ENCODE measurements around the gene TMEM89.
A peak's percentile ranks its signal among the peaks of the same experiment; 100 is the strongest.

TMEM89 gene

GRCh38 chr3:48596676-48597407 lies 24.7 kb downstream of the TMEM89 start:
- DNase-seq (ENCODE audit: low read depth, low spot score), result no peak
- H3K4me3 ChIP-seq (ENCODE audit: low read depth, low read length), result no peak overlapping the region
- no peak for TF ChIP-seq CTCF (IDR thresholded peaks at IDR 0.05; ENCODE audit: low read depth, low read length)
- in situ Hi-C loops (cut with HindIII; ENCODE audit: low sequenced_read_pairs), result no loop called here

- H3K4me3 ChIP-seq (ENCODE audit: low read depth, low read length), result no peak overlapping the region
- no peak for TF ChIP-seq CTCF (IDR thresholded peaks at IDR 0.05; ENCODE audit: low read depth, low read length)
- DNase-seq (ENCODE audit: low read depth, low spot score), result no peak
- in situ Hi-C loops (cut with HindIII; ENCODE audit: low sequenced_read_pairs), result no loop called here
Measured at GRCh38 chr3:48596157-48596556, 25.4 kb downstream of the TMEM89 start.

- no peak for TF ChIP-seq CTCF (IDR thresholded peaks at IDR 0.05; ENCODE audit: low read depth, low read length)
- peak overlapping the region; percentile 48 for H3K4me3 ChIP-seq (ENCODE audit: low read depth, low read length)
- in situ Hi-C loops (cut with HindIII; ENCODE audit: low sequenced_read_pairs), result no loop called here
- DNase-seq (ENCODE audit: low read depth, low spot score), result peak; percentile 92
Measured at GRCh38 chr3:48595526-48596121, 25.9 kb downstream of the TMEM89 start.

- no peak for TF ChIP-seq CTCF (IDR thresholded peaks at IDR 0.05; ENCODE audit: low read depth, low read length)
- H3K4me3 ChIP-seq (ENCODE audit: low read depth, low read length), result peak within 1 kb of the TSS; percentile 48
- in situ Hi-C loops (cut with HindIII; ENCODE audit: low sequenced_read_pairs), result no loop called here
- no peak for DNase-seq (ENCODE audit: low read depth, low spot score)
Measured at GRCh38 chr3:48595075-48595525, 26.5 kb downstream of the TMEM89 start, which contains the start of gene COL7A1. TSS of gene COL7A1 (minus strand) at chr3:48595329. CDS start at chr3:48595159, 170 bp downstream.

- H3K4me3 ChIP-seq (ENCODE audit: low read depth, low read length), result peak overlapping the region; percentile 48
- no peak for DNase-seq (ENCODE audit: low read depth, low spot score)
- in situ Hi-C loops (cut with HindIII; ENCODE audit: low sequenced_read_pairs), result no loop called here
- TF ChIP-seq CTCF (IDR thresholded peaks at IDR 0.05; ENCODE audit: low read depth, low read length), result no peak
Measured at GRCh38 chr3:48594417-48595049, 27.0 kb downstream of the TMEM89 start.

- no peak for TF ChIP-seq CTCF (IDR thresholded peaks at IDR 0.05; ENCODE audit: low read depth, low read length)
Measured at GRCh38 chr3:48593337-48593736, 28.2 kb downstream of the TMEM89 start.

More at GRCh38 chr3:48593337-48593736, 28.2 kb downstream of the TMEM89 start:
- peak overlapping the region; percentile 48 for H3K4me3 ChIP-seq (ENCODE audit: low read depth, low read length)
- DNase-seq (ENCODE audit: low read depth, low spot score), result no peak
- in situ Hi-C loops (cut with HindIII; ENCODE audit: low sequenced_read_pairs), result no loop called here

Data from astrocyte of the spinal cord (primary cell).